Glomerular endothelial cell (primary cell): ENCODE results near the gene CBL. TPM values are rescaled to one million over a fixed set of nuclear protein-coding genes. Genes with fewer than 3 reads are reported as not detected.

Experiments
- DNase-seq: peaks from one replicate; pipeline ENCODE4 v3.0.0-alpha.2; 2011; ENCODE audit warnings: low read depth, low spot score; ENCODE audit errors: extremely low read depth
- total RNA-seq: library from RNA; depleted of rRNA; stranded (reverse); fragments of >200 nt; gene quantifications from 2 replicates; pipeline ENCODE4 v1.2.3, GENCODE V29; 2015

CBL gene
- total RNA-seq, 1 donor from 2014 or later, result 38.7 TPM

DNA sequence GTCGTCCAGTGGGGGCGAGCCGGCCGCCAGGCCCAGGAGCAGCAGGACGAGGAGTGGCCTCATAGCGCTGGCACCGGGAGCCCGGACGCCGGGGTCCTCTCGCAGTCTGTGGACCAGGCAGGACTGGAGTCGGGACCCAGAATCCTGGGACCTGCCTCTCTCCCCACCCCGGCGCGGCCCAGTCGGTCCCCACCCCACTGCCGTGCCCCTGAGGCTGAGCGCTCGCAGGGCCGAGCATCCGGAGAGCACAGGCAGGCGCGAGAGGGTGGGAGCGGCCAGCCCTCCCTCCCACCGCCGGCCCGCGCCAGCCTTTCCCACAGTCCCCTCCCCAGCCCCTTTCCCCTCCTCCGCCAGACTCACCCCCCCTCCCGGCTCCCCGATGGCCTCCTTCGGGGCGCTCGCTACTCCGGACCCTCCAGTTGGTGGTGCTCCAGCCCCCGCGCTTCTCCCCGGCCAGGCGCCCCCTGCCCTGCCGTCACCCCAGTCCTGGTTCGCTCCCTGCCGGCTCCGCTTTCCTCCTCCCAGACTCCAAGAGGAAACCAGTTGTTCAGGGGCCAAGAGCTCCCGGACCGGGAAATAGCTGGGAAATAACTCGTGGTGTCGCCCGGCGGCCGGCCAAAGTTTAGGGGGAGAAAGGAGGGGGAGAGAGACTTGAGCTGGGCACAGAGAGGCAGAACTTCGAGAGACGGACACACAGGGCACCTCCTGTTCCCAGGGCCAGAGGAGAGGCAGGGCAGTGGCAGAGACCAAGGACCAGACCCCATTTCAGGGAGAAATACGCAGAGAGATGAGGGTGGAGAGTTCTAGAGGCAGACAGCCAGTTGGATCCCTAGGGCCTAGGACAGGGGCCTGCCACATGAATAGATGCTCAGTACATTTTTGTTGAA is 134.4 kb downstream of the CBL start, which contains the start of gene C1QTNF5:
Gene C1QTNF5 (minus strand): TSS at position 549 of the 887 bp plus-strand sequence. CDS start 486 bp downstream, at position 63.
- no peak for DNase-seq

DNA sequence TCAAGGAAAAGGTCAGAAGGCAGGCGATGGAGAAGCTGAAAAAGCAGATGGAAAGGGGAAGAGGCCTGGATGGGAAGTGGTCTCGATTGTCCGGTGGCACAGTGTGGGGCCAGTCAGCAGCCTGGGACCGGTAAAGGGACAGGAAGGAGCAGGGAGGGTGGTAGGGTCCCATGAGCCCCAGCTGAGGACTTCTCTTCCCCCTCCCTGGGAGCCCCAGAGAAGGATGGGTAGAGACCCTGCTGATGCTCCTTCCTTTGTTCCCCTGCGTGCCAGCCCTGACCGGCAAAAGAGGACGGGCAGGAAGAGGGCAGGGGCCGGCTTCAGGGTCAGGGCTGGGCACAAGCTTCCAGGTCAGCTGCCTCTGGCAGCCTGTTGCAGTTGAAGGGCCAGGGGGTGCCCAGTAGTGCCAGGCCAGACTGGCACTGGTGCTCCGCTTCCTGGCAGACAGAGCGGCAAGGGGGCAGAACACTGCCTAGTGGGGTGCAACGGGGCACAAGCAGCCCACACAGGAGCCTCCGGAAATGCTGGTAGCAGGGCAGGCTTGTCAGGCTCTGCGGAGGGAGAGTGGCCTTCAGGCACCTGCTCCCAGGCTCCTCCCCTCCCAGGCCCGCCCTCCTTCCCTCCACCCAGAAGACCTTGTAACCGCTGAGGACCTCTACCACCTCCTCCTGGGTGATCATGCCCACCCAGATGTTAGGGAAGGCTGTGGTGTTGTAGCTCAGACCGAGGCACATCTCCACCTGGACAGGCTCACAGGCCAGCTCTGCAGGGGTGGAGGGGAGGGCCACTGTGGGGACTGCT is 135.3 kb downstream of the CBL start:
- no peak for DNase-seq

DNA sequence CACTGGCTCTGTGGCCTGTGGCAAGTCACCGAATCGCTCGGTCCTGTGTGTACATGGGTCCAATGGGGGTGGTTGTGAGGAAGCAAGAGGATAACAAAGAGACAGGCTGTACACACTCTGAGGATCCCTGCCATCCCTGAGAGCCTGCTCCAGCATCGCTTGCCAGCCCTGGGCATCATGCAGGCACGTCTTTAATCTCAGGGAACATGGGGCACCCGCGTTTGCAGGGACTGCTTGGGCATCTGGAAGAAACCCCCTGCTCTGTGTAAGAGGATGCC is 135.8 kb downstream of the CBL start:
- no peak for DNase-seq

DNA sequence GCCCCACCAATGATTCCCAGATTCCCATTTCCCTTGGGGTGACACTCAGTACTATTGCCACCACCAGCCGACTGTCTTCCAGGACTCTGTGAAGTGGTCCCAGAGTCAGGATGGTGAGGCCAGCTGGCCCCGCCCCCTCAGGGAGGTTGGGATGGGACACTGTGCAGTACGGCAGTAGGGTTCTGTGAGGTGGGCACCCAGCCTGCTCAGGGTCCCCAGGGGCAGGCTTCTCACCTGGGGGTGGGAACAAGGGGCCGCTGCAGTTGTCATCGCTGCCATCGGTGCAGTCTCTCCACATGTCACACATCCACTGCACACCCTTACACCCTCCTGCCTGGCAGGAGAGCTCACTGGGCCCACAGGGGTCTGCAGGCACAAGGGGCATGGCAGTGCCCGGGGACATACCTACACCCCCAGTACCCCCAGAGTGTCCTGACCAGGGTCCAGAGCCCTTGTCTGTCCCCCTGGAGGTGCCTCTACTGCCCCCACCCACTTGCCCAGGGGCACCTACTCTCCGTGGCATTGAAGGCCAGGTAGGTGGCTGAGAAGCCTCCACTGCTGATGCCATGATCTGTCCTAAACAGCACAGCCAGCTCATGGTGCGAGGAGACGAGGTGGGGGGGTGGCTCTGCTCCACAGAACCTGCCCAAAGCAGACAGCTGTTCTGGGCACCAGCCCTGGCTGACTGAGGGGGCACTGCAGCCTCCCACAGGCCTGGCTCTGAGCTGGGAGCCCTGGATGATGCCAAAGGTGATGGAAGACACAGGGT is 136.4 kb downstream of the CBL start:
- DNase-seq, result no peak

DNA sequence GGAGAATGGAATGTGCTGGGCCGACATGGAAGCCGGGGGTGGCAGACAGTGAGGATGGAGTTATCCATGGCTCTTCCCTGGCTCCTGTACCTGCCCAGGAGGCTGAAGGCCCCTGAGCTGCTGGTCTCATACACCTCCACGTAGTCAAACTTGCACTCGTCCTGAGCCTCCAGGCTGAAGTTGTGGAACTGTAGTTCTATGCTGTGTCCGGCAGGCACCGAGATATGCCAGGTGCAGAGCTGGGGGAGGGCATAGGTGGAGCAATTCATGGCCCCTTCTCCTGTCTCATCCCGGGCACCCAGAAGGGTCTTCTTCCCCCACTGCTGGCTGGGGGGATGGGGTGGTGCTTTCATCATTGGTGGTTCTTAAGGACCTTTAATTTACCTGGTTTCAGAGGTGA is 137.6 kb downstream of the CBL start:
- no peak for DNase-seq

DNA sequence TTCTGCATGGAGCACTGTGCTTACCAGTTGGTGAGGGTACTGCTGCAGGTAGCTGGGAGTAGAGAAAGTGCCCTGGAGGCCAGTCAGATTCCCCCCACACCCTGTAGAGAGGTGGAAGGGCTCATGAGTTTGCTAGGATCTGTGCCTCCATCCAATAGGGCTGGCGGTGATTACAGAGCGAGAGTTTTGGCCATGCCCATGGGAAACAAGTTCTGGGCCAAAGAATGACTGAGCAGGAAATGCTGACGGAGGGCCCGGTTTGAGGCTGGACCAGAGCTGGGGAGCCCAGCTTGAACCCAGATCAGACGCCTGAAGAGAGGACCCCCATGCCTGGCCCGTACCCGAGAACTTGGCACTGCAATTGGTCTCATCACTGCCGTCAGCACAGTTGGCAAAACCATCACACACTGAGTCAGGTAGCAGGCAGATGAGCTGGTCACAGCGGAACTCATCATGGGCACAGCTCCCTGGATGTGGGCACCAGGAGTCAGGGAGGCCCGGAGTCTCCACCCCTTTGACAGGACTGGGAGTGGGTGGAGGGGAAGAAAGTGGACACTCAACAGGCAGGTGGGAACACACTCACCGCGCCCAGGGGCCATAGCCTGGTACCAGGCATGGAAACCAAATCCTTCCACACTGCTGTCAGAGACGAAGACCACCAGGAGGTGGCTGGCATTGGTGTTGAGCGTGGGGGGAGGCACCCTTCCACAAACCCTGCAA is 138.3 kb downstream of the CBL start:
- DNase-seq, result no peak

DNA sequence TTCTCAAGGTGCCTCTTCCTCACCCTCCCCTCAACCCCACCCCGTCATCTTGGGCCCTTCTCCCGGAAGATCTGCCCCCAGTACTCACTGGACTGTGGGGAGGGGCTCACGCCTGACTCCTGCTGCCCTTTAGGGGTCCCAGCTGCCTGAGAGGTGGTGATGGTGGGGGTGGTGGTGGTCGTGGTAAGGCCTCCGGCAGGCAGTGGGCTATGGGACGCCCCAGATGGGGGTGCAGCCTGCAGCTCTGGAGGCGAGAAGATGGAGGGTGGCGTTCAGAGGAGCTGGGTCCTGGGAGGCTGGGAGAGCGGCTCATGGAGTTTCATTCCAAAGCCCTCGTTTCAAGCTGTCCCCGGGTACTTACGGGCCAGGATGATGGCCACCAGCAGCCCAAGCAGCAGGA is 139.5 kb downstream of the CBL start:
- no peak for DNase-seq

DNA sequence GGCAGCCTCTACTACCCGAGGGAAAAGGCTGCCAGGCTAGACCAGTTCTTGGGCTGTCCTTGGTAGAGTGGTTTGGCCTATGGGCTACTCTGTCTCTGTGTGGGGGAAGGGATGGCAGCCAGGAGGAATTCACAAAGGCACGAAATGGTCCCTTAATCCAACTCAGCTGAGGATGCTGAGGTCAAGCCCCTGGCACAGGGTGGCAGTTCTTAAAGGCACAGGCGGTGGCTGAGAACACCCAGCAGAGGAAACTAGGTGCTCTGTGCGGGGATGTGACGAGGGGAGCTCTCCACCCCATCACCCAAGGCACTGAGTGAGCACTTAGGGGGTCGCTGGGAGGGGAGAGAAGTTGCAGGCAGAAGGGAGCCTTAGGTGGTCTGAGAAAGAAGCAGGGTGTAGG is 140.5 kb downstream of the CBL start, which contains the start of gene MFRP:
Gene MFRP (minus strand): TSS at position 101 of the 400 bp plus-strand sequence. CDS start 192 bp downstream, outside the sequence.
- no peak for DNase-seq

DNA sequence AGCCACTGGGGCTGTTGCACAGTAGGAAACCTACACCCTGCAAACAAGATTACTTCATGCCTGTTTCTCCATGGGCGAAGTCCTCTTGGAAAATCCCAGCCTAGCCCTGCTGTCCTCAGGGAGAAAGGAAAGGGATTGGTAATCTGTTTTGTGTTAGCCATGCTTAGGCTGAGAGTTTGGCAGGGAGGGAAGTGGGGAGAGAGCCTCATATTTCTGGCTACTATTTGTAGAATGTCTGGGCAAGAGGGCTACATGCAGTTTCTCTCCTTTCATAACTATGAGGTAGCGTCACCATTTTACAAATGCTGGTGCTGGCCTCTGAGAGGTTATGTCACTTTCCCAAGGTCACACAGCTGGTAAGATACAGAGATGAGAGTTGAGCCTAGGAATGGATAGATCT is 141.1 kb downstream of the CBL start:
- DNase-seq, result no peak

DNA sequence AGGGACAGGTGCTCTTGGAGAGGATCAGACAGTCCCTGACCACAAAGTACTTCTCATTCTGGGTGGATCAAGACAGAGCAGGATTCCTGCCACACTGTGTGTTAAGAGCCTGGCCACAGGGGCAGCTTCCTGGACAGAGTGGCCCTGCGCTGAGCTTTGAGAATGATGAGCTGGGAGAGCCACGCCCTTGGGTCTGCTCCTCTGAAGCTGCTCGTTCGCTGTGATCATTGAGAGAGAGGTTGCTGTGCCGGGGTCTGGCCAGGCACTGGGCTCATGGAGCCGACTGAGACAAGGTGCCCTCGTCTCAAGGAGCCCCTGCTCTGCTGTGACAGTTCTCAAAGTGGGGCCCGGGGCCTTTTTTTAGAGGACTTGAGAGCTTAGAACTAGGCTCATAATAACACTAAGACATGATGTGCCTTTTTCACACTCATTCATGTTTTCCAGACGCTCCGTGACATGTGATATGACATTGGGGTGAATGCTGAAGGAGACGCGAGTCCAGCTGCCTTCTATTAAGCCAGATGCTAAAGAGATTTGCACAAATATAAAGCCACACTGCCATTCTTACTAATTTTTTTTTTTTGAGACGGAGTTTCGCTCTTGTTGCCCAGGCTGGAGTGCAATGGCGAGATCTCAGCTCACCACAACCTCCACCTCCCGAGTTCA is 141.9 kb downstream of the CBL start:
- no peak for DNase-seq

DNA sequence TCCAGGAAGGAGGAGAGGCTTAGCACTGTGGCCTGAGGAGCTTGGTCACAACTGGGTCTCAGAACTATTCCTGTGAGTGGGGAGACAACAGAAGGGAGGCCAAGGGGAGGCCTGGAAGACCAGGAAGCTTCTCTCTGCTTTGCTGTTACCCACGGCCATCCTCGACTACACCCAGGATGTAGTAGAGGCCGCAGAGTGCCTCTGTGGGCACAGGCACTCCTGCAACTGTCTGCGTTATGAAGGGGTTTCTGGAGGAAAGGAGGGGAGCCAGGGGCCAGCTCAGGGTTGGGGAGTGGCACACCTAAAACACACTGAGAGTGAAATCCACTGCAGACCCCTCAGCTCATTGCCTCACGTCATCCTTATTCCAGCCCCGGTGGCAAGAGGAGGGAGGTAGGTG is 144.2 kb downstream of the CBL start:
- DNase-seq, result no peak

DNA sequence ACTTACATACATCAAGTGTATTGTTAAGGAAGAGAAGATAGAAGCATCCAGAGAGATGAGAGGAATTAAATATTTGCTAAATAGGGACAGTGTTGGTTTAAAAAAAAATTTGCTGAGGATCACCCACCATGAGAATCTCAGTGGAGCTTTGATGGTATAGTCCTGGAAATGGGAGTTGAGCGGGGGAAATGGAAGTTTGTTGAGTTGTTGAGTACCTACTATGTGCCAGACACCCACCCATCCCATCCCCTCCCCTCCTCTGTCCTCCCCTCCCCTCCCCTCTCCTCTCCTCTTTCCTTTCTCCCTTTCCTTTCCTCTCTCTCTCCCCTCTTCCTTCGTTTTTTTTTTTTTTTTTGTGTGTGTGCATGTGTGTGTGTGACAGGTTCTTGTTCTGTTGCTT is 145.1 kb downstream of the CBL start:
- no peak for DNase-seq

DNA sequence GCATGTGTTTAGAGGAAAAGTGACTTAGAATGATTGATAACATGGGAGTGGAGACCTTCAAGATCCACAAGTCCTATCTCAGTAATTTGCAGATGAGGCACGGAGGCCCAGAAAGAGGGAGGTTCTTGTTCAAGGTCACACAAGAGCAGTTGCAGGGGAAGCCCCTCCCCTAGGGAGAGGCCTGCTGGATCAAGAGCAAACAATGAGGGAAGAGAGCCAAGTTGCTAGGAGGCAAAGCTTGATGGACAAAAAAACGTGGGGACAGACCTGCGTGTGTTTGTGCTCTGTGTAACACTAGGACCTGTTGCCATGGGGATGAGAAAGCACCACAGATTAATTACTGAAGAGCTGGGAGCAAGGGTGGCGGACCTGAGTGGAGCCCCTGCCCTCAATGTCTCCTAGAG is 146.7 kb downstream of the CBL start:
- DNase-seq, result no peak

DNA sequence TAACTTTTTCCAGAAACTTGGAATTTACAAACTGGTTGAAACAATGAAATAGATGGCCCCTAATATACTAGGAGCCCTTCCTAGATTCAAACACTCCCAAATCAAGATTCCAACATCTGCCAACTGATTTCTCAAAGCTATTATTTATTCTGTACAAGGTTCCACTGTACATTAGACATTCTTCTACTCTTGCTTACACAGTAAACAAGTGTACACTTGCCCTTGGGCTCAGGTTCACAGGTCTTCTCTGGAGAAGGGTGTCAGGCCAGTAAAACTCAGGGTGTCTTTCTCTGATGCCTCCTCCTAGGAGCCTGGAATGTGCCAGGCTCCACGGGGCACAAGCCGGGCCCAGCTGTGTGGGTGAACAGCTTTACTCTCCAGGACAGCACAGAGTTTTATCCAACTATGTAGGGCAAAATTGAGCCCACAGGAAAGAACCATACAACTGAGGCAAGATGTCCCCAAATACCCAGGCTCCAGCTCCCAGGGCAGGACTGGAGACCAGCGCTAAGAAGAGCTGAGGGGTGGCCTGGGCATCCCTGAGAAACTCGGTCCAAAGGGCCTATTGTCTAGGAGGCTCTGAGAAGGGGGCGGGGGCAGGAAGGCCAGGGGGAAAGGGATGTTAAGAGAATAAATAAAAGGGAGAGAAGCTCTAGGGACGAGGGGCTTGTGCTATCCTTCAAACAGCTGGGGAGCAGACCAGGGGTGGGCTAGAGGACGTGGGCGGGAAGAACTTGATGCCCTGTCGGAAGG is 149.1 kb downstream of the CBL start:
- no peak for DNase-seq

DNA sequence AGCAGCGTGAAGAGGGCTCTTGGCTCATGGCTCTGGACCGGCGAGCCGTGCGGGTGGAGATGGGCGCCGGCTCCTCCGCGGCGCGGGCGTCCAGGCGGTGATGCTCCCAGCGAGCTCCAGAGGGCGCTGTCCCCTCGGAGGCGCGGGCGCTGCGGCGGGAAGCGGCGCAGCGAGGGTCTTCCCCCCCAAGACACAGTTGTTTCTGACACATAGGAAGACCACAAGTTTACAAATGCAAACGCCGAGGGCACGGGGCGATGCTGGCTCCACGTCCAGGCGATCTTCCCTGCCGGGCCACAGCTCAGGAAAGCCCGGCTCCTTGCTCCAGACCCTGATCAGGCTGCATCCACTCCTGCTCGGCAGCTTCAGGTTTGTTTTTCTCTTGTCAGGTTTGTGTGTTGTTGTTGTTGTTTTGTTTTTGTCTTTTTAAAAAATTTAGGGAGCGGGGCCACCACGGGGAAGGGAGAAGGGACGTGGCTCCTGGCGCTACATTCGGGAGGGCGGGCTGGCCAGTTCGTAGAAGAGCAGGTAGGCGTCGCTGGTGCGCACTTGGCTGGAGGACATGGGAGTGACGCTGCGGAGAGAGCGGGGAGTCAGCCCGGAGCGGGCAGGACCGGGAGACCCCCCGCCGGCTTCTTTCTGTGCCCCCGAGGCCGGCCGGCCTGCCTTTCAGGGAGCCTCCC is 150.4 kb downstream of the CBL start:
- DNase-seq, result no peak

DNA sequence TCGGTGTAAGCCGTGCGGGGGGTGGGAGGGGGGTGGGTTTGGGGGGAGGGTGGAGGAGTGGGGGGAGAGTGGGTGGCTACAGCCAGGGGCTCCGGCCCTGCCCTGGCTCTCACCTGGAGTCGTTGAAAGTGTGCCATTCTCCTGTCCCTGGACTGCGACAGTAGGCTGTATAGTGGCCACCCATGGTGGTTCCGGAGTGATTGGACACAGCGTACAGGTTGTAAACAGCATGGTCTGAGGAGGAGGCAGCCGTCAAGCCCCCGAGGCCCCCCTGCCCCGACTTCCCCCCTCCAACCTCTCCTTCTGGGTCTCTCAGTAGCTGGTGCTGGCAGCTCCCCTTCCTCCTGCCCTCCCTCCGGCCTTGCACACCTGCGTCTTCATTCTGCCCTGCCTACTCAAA is 150.9 kb downstream of the CBL start:
- no peak for DNase-seq
